RWPE2 (cell line): ENCODE measurements around the gene ANKS1B.

Source experiments
- ATAC-seq: fragments of 200-7000 bp; cut with Tn5 transposase; 3 replicates; pipeline ENCODE4 v1.9.1; 2021; ENCODE audit warnings: low read depth
- DNase-seq: peaks from one replicate; pipeline ENCODE4 v3.0.0-alpha.2; 2020; ENCODE audit warnings: low spot score
- H3K27ac ChIP-seq: fragments of 450-650 bp; 2 replicates; pipeline ENCODE4 v1.5.1; 2017; ENCODE audit warnings: mild to moderate bottlenecking; ENCODE audit not compliant: poor library complexity, severe bottlenecking
- H3K27me3 ChIP-seq: fragments of 250-450 bp; sonication (Bioruptor Pico); 2 replicates; pipeline ENCODE4 v1.5.1; 2021; ENCODE audit warnings: mild to moderate bottlenecking, moderate library complexity; ENCODE audit not compliant: insufficient read depth, poor library complexity, severe bottlenecking
- H3K36me3 ChIP-seq: fragments of 250-450 bp; sonication (Bioruptor Pico); 2 replicates; pipeline ENCODE4 v1.5.1; 2020; ENCODE audit warnings: low read depth, mild to moderate bottlenecking, moderate library complexity
- H3K4me1 ChIP-seq: fragments of 250-450 bp; sonication (Bioruptor Pico); 2 replicates; pipeline ENCODE4 v1.5.1; 2021; ENCODE audit warnings: mild to moderate bottlenecking, moderate library complexity; ENCODE audit not compliant: insufficient read depth, poor library complexity, severe bottlenecking
- H3K4me3 ChIP-seq: fragments of 250-450 bp; sonication (Bioruptor Pico); 2 replicates; pipeline ENCODE4 v1.5.1; 2021; ENCODE audit warnings: mild to moderate bottlenecking, moderate library complexity; ENCODE audit not compliant: severe bottlenecking
- H3K9me3 ChIP-seq: fragments of 250-450 bp; sonication (Bioruptor Pico); 2 replicates; pipeline ENCODE4 v1.5.1; 2021; ENCODE audit warnings: mild to moderate bottlenecking, moderate library complexity; ENCODE audit not compliant: severe bottlenecking
- TF ChIP-seq, protein P1 (sequence below): fragments of 450-650 bp; IDR thresholded peaks from one replicate; pipeline ENCODE4 v1.5.1; 2017; ENCODE audit warnings: mild to moderate bottlenecking, moderate library complexity; ENCODE audit not compliant: poor library complexity, severe bottlenecking

The ANKS1B gene

DNA sequence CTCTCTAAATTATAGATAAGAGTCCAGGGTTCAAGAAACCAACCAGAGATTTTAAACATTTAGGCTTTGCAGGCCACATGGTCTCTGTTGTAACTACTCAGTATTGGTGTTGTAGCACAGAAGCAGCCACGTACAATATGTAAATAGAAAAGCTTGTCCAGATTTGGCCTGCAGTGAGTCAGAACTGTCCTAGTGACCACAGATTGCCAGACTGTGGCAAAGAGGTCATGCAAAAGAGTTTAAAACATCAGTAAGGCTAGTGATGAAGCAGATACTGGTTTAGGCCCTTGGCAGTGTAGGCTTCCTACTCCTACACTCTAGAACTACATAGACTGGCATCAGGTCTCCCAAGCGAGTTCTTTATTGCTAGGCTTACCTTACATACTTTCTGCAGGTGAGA lies 454.8 kb downstream of the ANKS1B start:
- TF ChIP-seq, protein P1, sequence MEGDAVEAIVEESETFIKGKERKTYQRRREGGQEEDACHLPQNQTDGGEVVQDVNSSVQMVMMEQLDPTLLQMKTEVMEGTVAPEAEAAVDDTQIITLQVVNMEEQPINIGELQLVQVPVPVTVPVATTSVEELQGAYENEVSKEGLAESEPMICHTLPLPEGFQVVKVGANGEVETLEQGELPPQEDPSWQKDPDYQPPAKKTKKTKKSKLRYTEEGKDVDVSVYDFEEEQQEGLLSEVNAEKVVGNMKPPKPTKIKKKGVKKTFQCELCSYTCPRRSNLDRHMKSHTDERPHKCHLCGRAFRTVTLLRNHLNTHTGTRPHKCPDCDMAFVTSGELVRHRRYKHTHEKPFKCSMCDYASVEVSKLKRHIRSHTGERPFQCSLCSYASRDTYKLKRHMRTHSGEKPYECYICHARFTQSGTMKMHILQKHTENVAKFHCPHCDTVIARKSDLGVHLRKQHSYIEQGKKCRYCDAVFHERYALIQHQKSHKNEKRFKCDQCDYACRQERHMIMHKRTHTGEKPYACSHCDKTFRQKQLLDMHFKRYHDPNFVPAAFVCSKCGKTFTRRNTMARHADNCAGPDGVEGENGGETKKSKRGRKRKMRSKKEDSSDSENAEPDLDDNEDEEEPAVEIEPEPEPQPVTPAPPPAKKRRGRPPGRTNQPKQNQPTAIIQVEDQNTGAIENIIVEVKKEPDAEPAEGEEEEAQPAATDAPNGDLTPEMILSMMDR = no peak
- Histone ChIP-seq H3K27ac (no peak overlapping the region), H3K4me3 (no peak overlapping the region), H3K9me3 (no peaks in the 10 kb centered on the region), H3K4me1 (no peaks in the 10 kb centered on the region), H3K27me3 (no peaks in the 10 kb centered on the region), H3K36me3 (no peaks in the 10 kb centered on the region)
- ATAC-seq = peak; percentile 23; the same call in 1 of the 3 replicates
- no peak for DNase-seq

DNA sequence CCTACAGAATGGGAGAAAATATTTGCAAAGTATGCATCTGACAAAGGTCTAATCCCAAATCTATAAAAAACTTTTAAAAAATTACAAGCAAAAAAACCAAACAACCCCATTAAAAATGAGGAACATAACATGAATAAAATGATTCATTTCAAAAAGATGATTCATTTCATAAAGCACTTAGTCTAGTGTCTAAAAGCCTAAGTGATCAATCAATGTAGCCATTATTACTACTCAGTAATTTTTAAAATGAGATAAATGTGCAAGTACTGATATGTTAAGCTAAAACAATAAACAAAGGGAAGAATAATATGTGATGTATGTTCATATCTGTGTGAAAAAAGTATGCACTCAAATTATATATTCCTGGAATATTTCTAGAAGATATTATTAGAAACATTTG lies 456.3 kb downstream of the ANKS1B start:
- ATAC-seq = no peak
- no peak for DNase-seq
- H3K9me3 ChIP-seq = no peaks in the 10 kb centered on the region
- H3K36me3 ChIP-seq = no peaks in the 10 kb centered on the region
- TF ChIP-seq, protein P1 = no peak
- H3K4me1 ChIP-seq = no peaks in the 10 kb centered on the region
- H3K27ac ChIP-seq = no peak overlapping the region
- no peak overlapping the region for H3K4me3 ChIP-seq
- no peaks in the 10 kb centered on the region for H3K27me3 ChIP-seq

DNA sequence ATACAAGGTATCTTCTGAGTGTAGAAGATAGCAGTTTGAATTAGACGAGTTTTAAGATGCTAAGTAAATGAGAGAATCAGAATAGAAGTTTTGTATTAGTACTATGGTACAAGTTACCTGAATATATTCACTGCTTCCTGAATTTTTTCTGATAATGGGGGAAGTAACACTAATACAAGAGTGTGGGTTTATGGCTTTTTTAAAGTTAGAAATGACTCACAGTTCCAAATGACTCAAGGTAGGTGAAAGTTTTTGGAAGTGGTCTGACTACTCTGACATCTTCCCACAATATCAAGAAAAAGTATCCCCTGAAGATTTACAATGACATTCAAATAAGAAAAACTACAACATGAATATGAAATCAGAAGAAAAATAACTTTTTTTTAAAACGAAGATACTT lies 460.9 kb downstream of the ANKS1B start:
- H3K27ac ChIP-seq = no peak overlapping the region
- ATAC-seq (no peak), DNase-seq (no peak)
- H3K36me3 ChIP-seq = no peaks in the 10 kb centered on the region
- no peak overlapping the region for H3K4me3 ChIP-seq
- TF ChIP-seq, protein P1 = no peak
- no peaks in the 10 kb centered on the region for H3K4me1 ChIP-seq
- H3K27me3 ChIP-seq = no peaks in the 10 kb centered on the region
- no peaks in the 10 kb centered on the region for H3K9me3 ChIP-seq

DNA sequence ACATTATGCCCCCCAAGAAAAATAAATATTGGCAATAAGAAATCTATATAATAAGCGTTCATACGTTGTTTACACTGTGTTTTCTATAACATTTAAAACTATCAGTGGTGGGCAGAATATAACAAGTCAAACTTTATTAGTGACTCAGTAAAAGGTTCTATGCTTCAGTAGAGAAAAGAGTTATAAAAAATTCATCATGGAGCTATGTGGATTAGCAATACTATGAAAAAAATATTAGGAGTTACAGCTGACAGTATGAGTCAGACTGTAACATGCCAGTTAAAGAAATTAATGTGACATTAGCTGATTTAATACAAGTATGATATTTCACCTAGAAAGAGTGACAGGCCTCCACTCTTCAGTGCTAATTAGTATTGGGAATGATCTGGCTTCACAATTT lies 462.3 kb downstream of the ANKS1B start:
- ATAC-seq (no peak), DNase-seq (no peak)
- no peaks in the 10 kb centered on the region for H3K4me1 ChIP-seq
- H3K36me3 ChIP-seq = no peaks in the 10 kb centered on the region
- no peaks in the 10 kb centered on the region for H3K9me3 ChIP-seq
- no peak overlapping the region for H3K27ac ChIP-seq
- H3K27me3 ChIP-seq = no peaks in the 10 kb centered on the region
- no peak overlapping the region for H3K4me3 ChIP-seq
- TF ChIP-seq, protein P1 = no peak

DNA sequence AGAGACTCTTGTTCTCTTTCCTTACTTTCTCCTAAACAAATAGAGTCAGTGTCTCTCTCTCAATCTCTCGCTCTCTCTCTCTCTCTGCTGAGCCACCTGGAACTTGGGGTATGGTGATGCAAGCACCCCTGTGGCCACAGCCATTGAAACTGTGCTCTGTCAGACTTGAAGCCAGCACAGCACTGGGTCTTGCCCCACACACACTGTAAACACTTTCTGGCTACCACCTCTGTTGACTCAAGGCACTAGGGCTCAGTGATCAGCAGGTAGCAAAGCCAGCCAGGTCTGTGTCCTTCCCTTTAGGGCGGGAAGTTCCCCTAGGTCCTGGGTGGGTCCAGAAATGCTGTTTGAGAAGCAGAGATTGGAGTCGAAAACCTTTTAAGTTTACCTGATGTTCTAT lies 463.1 kb downstream of the ANKS1B start:
- Histone ChIP-seq H3K4me3 (no peak overlapping the region), H3K27ac (no peak overlapping the region), H3K36me3 (no peaks in the 10 kb centered on the region), H3K4me1 (no peaks in the 10 kb centered on the region), H3K27me3 (no peaks in the 10 kb centered on the region), H3K9me3 (no peaks in the 10 kb centered on the region)
- TF ChIP-seq, protein P1 = no peak
- DNase-seq (no peak), ATAC-seq (no peak)
